SU-DHL-6 (cell line): ENCODE data around the gene NRTN.

Experiments used
- H2AFZ ChIP-seq: fragments of 200-600 bp; sonication (generic); 2 replicates; pipeline ENCODE4 v1.6.1; 2014; ENCODE audit warnings: low read depth, mild to moderate bottlenecking, moderate library complexity, mixed read lengths, antibody characterized with exemption, low read length; ENCODE audit not compliant: severe bottlenecking
- H3F3A ChIP-seq: fragments of 200-600 bp; shearing (Covaris generic); 2 replicates; pipeline ENCODE4 v1.6.0; 2016; ENCODE audit warnings: antibody characterized with exemption, mild to moderate bottlenecking; ENCODE audit not compliant: insufficient read depth
- H3K27ac ChIP-seq: fragments of 200-600 bp; sonication (generic); 2 replicates; pipeline ENCODE4 v1.5.1; 2016; ENCODE audit warnings: low read depth, mild to moderate bottlenecking, low read length, moderate library complexity, mixed read lengths
- H3K27me3 ChIP-seq: fragments of 200-600 bp; sonication (generic), shearing (Covaris generic); 2 replicates; pipeline ENCODE4 v1.6.0; 2014; ENCODE audit warnings: mild to moderate bottlenecking, low read length
- H3K36me3 ChIP-seq: fragments of 200-600 bp; sonication (generic); 2 replicates; pipeline ENCODE4 v1.6.1; 2014; ENCODE audit warnings: mild to moderate bottlenecking, low read length, mixed read lengths
- H3K4me2 ChIP-seq: fragments of 300-600, 200-600 bp; shearing (Covaris generic), sonication (generic); 2 replicates; pipeline ENCODE4 v1.6.0; 2014; ENCODE audit warnings: low read length, low read depth, mild to moderate bottlenecking; ENCODE audit not compliant: poor library complexity, severe bottlenecking
- H3K4me3 ChIP-seq: fragments of 200-600 bp; sonication (generic); 2 replicates; pipeline ENCODE4 v1.5.1; 2014; ENCODE audit warnings: antibody characterized with exemption, low read length, mild to moderate bottlenecking, mixed read lengths; ENCODE audit not compliant: insufficient read depth, poor library complexity, severe bottlenecking
- H3K79me2 ChIP-seq: fragments of 200-600 bp; sonication (generic); 2 replicates; pipeline ENCODE4 v1.6.1; 2014; ENCODE audit warnings: mild to moderate bottlenecking, low read length, moderate library complexity; ENCODE audit not compliant: insufficient read depth
- H3K9ac ChIP-seq: fragments of 200-600 bp; sonication (generic); 2 replicates; pipeline ENCODE4 v1.7.0; 2014; ENCODE audit warnings: mild to moderate bottlenecking, low read length
- H3K9me2 ChIP-seq: fragments of 200-600 bp; sonication (generic); replicated peaks from 2 replicates; pipeline ENCODE4 v1.6.1; 2014; ENCODE audit warnings: low read length; ENCODE audit not compliant: insufficient read depth
- H3K9me3 ChIP-seq: fragments of 200-600 bp; sonication (generic); 2 replicates; pipeline ENCODE4 v1.6.1; 2014; ENCODE audit warnings: low read length, mixed read lengths; ENCODE audit not compliant: insufficient read depth
- H4K20me1 ChIP-seq: fragments of 200-600 bp; sonication (generic); 2 replicates; pipeline ENCODE4 v1.6.1; 2014; ENCODE audit warnings: low read depth, mild to moderate bottlenecking, antibody characterized with exemption, low read length, moderate library complexity, mixed read lengths
- EZH2phosphoT487 ChIP-seq: fragments of 200-600 bp; sonication (generic), shearing (Covaris generic); conservative IDR thresholded peaks from 2 replicates; pipeline ENCODE4 v1.6.1; 2018; ENCODE audit warnings: mild to moderate bottlenecking, antibody characterized with exemption, low read length, moderate library complexity, mixed read lengths
- TF ChIP-seq, protein P1 (sequence below): fragments of 200-600 bp; sonication (generic); IDR thresholded peaks from one replicate; pipeline ENCODE4 v1.5.1; 2017; ENCODE audit warnings: antibody characterized with exemption, mild to moderate bottlenecking, low read length, moderate library complexity; ENCODE audit not compliant: insufficient read depth, poor library complexity, severe bottlenecking

NRTN gene

GRCh38 chr19:5832527-5833216 lies 27.8 kb downstream of the NRTN start:
- Histone ChIP-seq H3K79me2 (no peaks in the 10 kb centered on the region), H3K27ac (no peak overlapping the region), H3K9me3 (no peaks in the 10 kb centered on the region), H3K9ac (no peak overlapping the region), H3K27me3 (no peaks in the 10 kb centered on the region), H3K9me2 (no peaks in the 10 kb centered on the region), H3K4me3 (no peak overlapping the region), H4K20me1 (no peaks in the 10 kb centered on the region), H3F3A (no peaks in the 10 kb centered on the region), H3K36me3 (no peaks in the 10 kb centered on the region), H2AFZ (no peak overlapping the region), H3K4me2 (no peak overlapping the region)
- TF ChIP-seq EZH2phosphoT487: no peak
- TF ChIP-seq, protein P1, sequence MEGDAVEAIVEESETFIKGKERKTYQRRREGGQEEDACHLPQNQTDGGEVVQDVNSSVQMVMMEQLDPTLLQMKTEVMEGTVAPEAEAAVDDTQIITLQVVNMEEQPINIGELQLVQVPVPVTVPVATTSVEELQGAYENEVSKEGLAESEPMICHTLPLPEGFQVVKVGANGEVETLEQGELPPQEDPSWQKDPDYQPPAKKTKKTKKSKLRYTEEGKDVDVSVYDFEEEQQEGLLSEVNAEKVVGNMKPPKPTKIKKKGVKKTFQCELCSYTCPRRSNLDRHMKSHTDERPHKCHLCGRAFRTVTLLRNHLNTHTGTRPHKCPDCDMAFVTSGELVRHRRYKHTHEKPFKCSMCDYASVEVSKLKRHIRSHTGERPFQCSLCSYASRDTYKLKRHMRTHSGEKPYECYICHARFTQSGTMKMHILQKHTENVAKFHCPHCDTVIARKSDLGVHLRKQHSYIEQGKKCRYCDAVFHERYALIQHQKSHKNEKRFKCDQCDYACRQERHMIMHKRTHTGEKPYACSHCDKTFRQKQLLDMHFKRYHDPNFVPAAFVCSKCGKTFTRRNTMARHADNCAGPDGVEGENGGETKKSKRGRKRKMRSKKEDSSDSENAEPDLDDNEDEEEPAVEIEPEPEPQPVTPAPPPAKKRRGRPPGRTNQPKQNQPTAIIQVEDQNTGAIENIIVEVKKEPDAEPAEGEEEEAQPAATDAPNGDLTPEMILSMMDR: no peak

GRCh38 chr19:5837761-5838352 lies 33.0 kb downstream of the NRTN start:
- TF ChIP-seq EZH2phosphoT487: no peak
- TF ChIP-seq, protein P1: no peak
- Histone ChIP-seq H3K36me3 (no peaks in the 10 kb centered on the region), H3K9me3 (no peaks in the 10 kb centered on the region), H4K20me1 (no peaks in the 10 kb centered on the region), H2AFZ (no peak overlapping the region), H3K27ac (no peak overlapping the region), H3F3A (no peaks in the 10 kb centered on the region), H3K79me2 (no peaks in the 10 kb centered on the region), H3K4me2 (no peak overlapping the region), H3K9me2 (no peaks in the 10 kb centered on the region), H3K4me3 (no peak overlapping the region), H3K9ac (no peak overlapping the region), H3K27me3 (no peaks in the 10 kb centered on the region)

DNA sequence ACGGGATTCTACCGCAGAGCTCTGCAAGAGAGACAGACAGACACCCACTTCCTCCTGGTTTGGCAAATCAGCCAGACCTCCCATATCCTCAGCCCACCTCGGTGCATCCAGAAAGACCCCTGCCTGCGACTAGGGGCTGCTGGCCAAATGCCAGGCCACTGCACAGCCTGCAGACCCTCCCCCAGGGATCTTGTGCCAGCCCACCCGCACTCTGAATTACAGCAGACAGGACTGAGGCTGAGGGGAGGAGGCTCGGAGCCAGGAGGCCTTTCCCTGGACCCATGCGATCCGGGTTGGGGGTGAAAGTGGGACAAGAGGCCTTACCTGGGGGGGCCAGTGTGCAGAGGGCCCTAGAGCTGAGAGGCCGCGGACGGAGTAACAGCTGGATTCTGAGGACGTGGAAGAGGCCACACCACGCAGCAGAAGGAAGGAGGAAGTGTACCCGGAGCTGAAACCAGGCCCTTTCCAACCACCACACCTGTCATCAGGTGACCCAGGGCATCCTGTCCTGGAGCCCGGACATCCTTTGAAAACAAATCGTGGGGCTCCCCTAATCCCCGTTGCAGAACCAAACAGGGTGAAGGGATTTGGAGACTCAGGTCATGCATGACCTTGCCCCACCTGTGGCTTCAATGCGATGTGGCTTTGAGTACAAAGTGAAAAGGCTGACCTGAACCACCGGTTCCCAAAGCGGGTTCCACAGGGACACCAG lies 33.6 kb downstream of the NRTN start:
- Histone ChIP-seq H3K4me2 (no peak overlapping the region), H3K9ac (no peak overlapping the region), H2AFZ (no peak overlapping the region), H4K20me1 (no peaks in the 10 kb centered on the region), H3K9me2 (no peaks in the 10 kb centered on the region), H3K4me3 (no peak overlapping the region), H3K27me3 (no peaks in the 10 kb centered on the region), H3F3A (no peaks in the 10 kb centered on the region), H3K27ac (no peak overlapping the region), H3K79me2 (no peaks in the 10 kb centered on the region), H3K36me3 (no peaks in the 10 kb centered on the region), H3K9me3 (no peaks in the 10 kb centered on the region)
- TF ChIP-seq, protein P1: no peak
- no peak for TF ChIP-seq EZH2phosphoT487
